Measurements from ENCODE around the gene HYDIN. TPM values are rescaled to one million over a fixed set of nuclear protein-coding genes. Genes with fewer than 3 reads are reported as not detected.

The HYDIN gene
- total and polyA plus RNA-seq, 9 of the 15 experiments (the other 6 are each of a cell fraction or from before 2014, with no cell fraction given) = 0.08 to 0.43 (median 0.14) TPM; not detected in 1

GRCh38 chr16:70769761-70770160 lies 460.8 kb downstream of the HYDIN start (continued):
- no peak for TF ChIP-seq KDM5B (IDR thresholded peaks at IDR 0.05; ENCODE audit: insufficient replicate concordance, low read depth, low read length)
- TF ChIP-seq ZNF512 (tag; IDR thresholded peaks at IDR 0.05) = no peak
- no peak for TF ChIP-seq MYC (IDR thresholded peaks at IDR 0.05; ENCODE audit: low read depth, low read length)
- no peak for TF ChIP-seq MYC (CRISPR knock-in tag; IDR thresholded peaks at IDR 0.05; ENCODE audit: borderline replicate concordance, low read depth)
- no peak for TF ChIP-seq BRF1 (IDR thresholded peaks at IDR 0.05; ENCODE audit: borderline replicate concordance, extremely low read depth, insufficient read length)
- TF ChIP-seq KDM1A (IDR thresholded peaks at IDR 0.05) = no peak
- no peak for TF ChIP-seq PTTG1 (tag; IDR thresholded peaks at IDR 0.05; ENCODE audit: low read depth)
- TF ChIP-seq ARID3A (IDR thresholded peaks at IDR 0.05; ENCODE audit: borderline replicate concordance, low read depth, low read length) = no peak
- TF ChIP-seq ZNF232 (CRISPR knock-in tag; IDR thresholded peaks at IDR 0.05) = no peak
- no peak for TF ChIP-seq STAT5B (CRISPR knock-in tag; IDR thresholded peaks at IDR 0.05)
- no peak for TF ChIP-seq RBM22 (IDR thresholded peaks at IDR 0.05; ENCODE audit: low read depth, low read length, poor library complexity, severe bottlenecking)
- TF ChIP-seq TSHZ1 (CRISPR knock-in tag; IDR thresholded peaks at IDR 0.05) = no peak
- TF ChIP-seq MYBL2 (IDR thresholded peaks at IDR 0.05; ENCODE audit: low read depth) = no peak
- no peak for TF ChIP-seq MYBL2 (CRISPR knock-in tag; IDR thresholded peaks at IDR 0.05; ENCODE audit: borderline replicate concordance)
